SU-DHL-6 (cell line): ENCODE data around the gene TTLL11.

Experiments used
- H2AFZ ChIP-seq: fragments of 200-600 bp; sonication (generic); 2 replicates; pipeline ENCODE4 v1.6.1; 2014; ENCODE audit warnings: low read depth, mild to moderate bottlenecking, moderate library complexity, mixed read lengths, antibody characterized with exemption, low read length; ENCODE audit not compliant: severe bottlenecking
- H3F3A ChIP-seq: fragments of 200-600 bp; shearing (Covaris generic); 2 replicates; pipeline ENCODE4 v1.6.0; 2016; ENCODE audit warnings: antibody characterized with exemption, mild to moderate bottlenecking; ENCODE audit not compliant: insufficient read depth
- H3K27ac ChIP-seq: fragments of 200-600 bp; sonication (generic); 2 replicates; pipeline ENCODE4 v1.5.1; 2016; ENCODE audit warnings: low read depth, mild to moderate bottlenecking, low read length, moderate library complexity, mixed read lengths
- H3K27me3 ChIP-seq: fragments of 200-600 bp; sonication (generic), shearing (Covaris generic); 2 replicates; pipeline ENCODE4 v1.6.0; 2014; ENCODE audit warnings: mild to moderate bottlenecking, low read length
- H3K36me3 ChIP-seq: fragments of 200-600 bp; sonication (generic); 2 replicates; pipeline ENCODE4 v1.6.1; 2014; ENCODE audit warnings: mild to moderate bottlenecking, low read length, mixed read lengths
- H3K4me2 ChIP-seq: fragments of 300-600, 200-600 bp; shearing (Covaris generic), sonication (generic); 2 replicates; pipeline ENCODE4 v1.6.0; 2014; ENCODE audit warnings: low read length, low read depth, mild to moderate bottlenecking; ENCODE audit not compliant: poor library complexity, severe bottlenecking
- H3K4me3 ChIP-seq: fragments of 200-600 bp; sonication (generic); 2 replicates; pipeline ENCODE4 v1.5.1; 2014; ENCODE audit warnings: antibody characterized with exemption, low read length, mild to moderate bottlenecking, mixed read lengths; ENCODE audit not compliant: insufficient read depth, poor library complexity, severe bottlenecking
- H3K79me2 ChIP-seq: fragments of 200-600 bp; sonication (generic); 2 replicates; pipeline ENCODE4 v1.6.1; 2014; ENCODE audit warnings: mild to moderate bottlenecking, low read length, moderate library complexity; ENCODE audit not compliant: insufficient read depth
- H3K9ac ChIP-seq: fragments of 200-600 bp; sonication (generic); 2 replicates; pipeline ENCODE4 v1.7.0; 2014; ENCODE audit warnings: mild to moderate bottlenecking, low read length
- H3K9me2 ChIP-seq: fragments of 200-600 bp; sonication (generic); replicated peaks from 2 replicates; pipeline ENCODE4 v1.6.1; 2014; ENCODE audit warnings: low read length; ENCODE audit not compliant: insufficient read depth
- H3K9me3 ChIP-seq: fragments of 200-600 bp; sonication (generic); 2 replicates; pipeline ENCODE4 v1.6.1; 2014; ENCODE audit warnings: low read length, mixed read lengths; ENCODE audit not compliant: insufficient read depth
- H4K20me1 ChIP-seq: fragments of 200-600 bp; sonication (generic); 2 replicates; pipeline ENCODE4 v1.6.1; 2014; ENCODE audit warnings: low read depth, mild to moderate bottlenecking, antibody characterized with exemption, low read length, moderate library complexity, mixed read lengths
- EZH2phosphoT487 ChIP-seq: fragments of 200-600 bp; sonication (generic), shearing (Covaris generic); conservative IDR thresholded peaks from 2 replicates; pipeline ENCODE4 v1.6.1; 2018; ENCODE audit warnings: mild to moderate bottlenecking, antibody characterized with exemption, low read length, moderate library complexity, mixed read lengths
- TF ChIP-seq, protein P1 (sequence below): fragments of 200-600 bp; sonication (generic); IDR thresholded peaks from one replicate; pipeline ENCODE4 v1.5.1; 2017; ENCODE audit warnings: antibody characterized with exemption, mild to moderate bottlenecking, low read length, moderate library complexity; ENCODE audit not compliant: insufficient read depth, poor library complexity, severe bottlenecking

The TTLL11 gene

DNA sequence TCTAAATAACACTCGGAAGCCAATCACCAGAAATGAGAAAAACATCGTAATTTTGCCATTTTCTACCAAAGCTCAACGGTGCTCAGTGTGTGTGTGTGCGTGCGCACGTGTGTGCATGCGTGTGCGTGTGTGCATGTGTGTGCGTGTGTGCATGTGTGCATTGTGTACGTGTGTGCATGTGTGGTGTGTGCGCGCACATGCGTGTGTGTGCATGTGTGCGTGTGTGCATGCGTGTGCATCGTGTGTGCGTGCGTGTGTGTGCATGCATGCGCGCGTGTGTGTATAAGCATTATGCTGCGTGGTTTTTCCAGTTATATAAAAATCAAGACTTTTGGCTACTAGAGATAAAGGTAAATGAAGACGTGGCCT is 276.7 kb downstream of the TTLL11 start:
- no peak for TF ChIP-seq EZH2phosphoT487
- TF ChIP-seq, protein P1, sequence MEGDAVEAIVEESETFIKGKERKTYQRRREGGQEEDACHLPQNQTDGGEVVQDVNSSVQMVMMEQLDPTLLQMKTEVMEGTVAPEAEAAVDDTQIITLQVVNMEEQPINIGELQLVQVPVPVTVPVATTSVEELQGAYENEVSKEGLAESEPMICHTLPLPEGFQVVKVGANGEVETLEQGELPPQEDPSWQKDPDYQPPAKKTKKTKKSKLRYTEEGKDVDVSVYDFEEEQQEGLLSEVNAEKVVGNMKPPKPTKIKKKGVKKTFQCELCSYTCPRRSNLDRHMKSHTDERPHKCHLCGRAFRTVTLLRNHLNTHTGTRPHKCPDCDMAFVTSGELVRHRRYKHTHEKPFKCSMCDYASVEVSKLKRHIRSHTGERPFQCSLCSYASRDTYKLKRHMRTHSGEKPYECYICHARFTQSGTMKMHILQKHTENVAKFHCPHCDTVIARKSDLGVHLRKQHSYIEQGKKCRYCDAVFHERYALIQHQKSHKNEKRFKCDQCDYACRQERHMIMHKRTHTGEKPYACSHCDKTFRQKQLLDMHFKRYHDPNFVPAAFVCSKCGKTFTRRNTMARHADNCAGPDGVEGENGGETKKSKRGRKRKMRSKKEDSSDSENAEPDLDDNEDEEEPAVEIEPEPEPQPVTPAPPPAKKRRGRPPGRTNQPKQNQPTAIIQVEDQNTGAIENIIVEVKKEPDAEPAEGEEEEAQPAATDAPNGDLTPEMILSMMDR = no peak

DNA sequence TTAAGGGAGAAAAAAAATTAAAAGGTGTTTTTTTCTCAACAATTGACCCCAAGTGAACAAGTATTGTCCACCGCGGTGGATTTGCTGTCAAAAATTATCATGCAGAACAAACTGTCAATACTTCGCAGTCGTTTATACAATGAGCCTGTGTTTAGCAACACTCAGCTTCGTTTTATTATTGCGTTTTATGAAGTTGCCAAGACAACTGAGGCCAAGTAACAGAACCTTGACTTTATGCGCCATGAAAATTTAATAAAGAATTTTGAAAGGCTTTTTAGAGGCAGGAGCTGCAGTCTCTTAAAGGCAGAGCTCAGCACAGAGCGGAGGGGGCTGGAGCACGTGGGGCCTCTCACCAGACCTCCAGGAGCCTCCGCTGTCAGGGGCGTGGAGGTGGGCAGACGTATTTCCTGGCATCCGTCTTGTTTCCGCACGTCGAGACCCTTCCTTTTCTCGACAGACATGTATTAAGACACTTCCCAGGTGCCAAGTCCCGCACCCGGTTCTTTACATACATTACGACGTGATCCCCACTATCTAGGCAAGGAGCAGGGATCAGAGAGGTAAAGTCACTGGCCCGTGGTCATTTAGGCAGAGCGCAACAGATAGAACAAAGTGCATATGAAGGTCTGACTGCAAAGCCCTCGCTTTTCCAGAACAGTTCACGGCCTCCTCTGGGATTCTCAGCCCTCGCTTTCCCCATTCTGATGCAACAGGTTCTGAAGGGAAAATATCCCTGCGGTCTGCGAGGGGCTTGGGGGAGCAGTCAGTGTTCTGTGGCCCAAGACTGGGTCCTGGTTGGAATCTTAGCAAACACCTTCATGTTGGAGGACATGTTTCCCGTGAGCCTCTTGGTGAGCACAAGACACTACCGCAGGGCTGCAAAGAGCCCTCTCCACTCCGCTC is 277.3 kb downstream of the TTLL11 start:
- H3K4me2 ChIP-seq = no peak overlapping the region
- no peaks in the 10 kb centered on the region for H3K79me2 ChIP-seq
- no peak overlapping the region for H2AFZ ChIP-seq
- H3K9ac ChIP-seq = no peak overlapping the region
- H3K4me3 ChIP-seq = no peak overlapping the region
- no peak overlapping the region for H3K27ac ChIP-seq
- no peaks in the 10 kb centered on the region for H3K27me3 ChIP-seq
- H4K20me1 ChIP-seq = no peaks in the 10 kb centered on the region
- H3K36me3 ChIP-seq = no peaks in the 10 kb centered on the region
- H3F3A ChIP-seq = no peaks in the 10 kb centered on the region
- TF ChIP-seq, protein P1 = no peak
- no peaks in the 10 kb centered on the region for H3K9me2 ChIP-seq
- no peaks in the 10 kb centered on the region for H3K9me3 ChIP-seq

More for the DNA sequence above, 276.7 kb downstream of the TTLL11 start:
- Histone ChIP-seq H3K27me3 (no peaks in the 10 kb centered on the region), H3K36me3 (no peaks in the 10 kb centered on the region), H3K9ac (no peak overlapping the region), H3K4me3 (no peak overlapping the region), H4K20me1 (no peaks in the 10 kb centered on the region), H3K9me2 (no peaks in the 10 kb centered on the region), H3K9me3 (no peaks in the 10 kb centered on the region), H3K27ac (no peak overlapping the region), H3F3A (no peaks in the 10 kb centered on the region), H3K79me2 (no peaks in the 10 kb centered on the region), H2AFZ (no peak overlapping the region), H3K4me2 (no peak overlapping the region)

DNA sequence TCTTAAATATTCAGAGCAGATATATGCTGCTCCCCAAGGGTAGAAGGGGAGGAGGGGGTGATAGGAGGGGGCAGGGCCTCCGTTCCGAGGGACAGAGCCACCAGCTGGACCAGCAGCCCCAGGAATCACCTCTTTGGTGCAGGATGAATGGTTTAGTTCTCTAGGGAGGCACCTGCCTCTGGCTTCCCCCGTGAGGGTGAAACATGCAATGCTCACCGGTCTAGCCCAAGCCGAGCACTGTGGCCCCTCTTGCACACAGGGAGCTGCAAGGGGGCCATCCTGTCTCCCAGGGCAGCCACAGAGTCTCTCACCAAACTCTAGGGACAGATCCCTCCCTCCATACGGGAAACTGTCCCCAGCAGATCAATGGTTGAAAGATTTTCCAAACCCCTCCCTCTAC is 278.0 kb downstream of the TTLL11 start:
- Histone ChIP-seq H3K9me2 (no peaks in the 10 kb centered on the region), H3K9me3 (no peaks in the 10 kb centered on the region), H3F3A (no peaks in the 10 kb centered on the region), H3K27ac (no peak overlapping the region), H3K4me3 (no peak overlapping the region), H3K36me3 (no peaks in the 10 kb centered on the region), H4K20me1 (no peaks in the 10 kb centered on the region), H3K4me2 (no peak overlapping the region), H3K27me3 (no peaks in the 10 kb centered on the region), H3K79me2 (no peaks in the 10 kb centered on the region), H2AFZ (no peak overlapping the region), H3K9ac (no peak overlapping the region)
- TF ChIP-seq EZH2phosphoT487 = no peak
- TF ChIP-seq, protein P1 = no peak
